PFSK-1 (cell line): ENCODE data around the gene PEAK1.

Experiments
- FOXP2 ChIP-seq: optimal IDR thresholded peaks from 2 replicates; pipeline ENCODE3; 2011; ENCODE audit warnings: borderline replicate concordance, control low read depth, inconsistent platforms; ENCODE audit not compliant: insufficient read depth; ENCODE audit errors: extremely low read length, extremely low read depth
- POLR2AphosphoS5 ChIP-seq: IDR thresholded peaks from 2 replicates; pipeline ENCODE4 v1.6.1; 2012; ENCODE audit warnings: low read depth, mild to moderate bottlenecking, control low read depth, low read length, moderate library complexity
- REST ChIP-seq, 2 experiments: IDR thresholded peaks; 2 replicates each; pipeline versions ENCODE4 v1.6.1 to v1.8.0; 2011 to 2012; ENCODE audit warnings: low read depth in 2 of 2, low read length in 2 of 2, control low read depth in 1 of 2, inconsistent platforms in 1 of 2, mild to moderate bottlenecking in 1 of 2, moderate library complexity in 1 of 2; ENCODE audit not compliant: insufficient read depth in 1 of 2
- SIN3A ChIP-seq: IDR thresholded peaks from 2 replicates; pipeline ENCODE4 v1.6.1; 2012; ENCODE audit warnings: mild to moderate bottlenecking, low read length, moderate library complexity, borderline replicate concordance; ENCODE audit not compliant: insufficient read depth
- TAF1 ChIP-seq: IDR thresholded peaks from 2 replicates; pipeline ENCODE4 v1.6.1; 2012; ENCODE audit warnings: low read length, control low read depth, borderline replicate concordance; ENCODE audit not compliant: insufficient read depth

The PEAK1 gene

GRCh38 chr15:77415450-77416147 is 4.3 kb downstream of the PEAK1 start:
- TF ChIP-seq FOXP2 = no peak
- no peak for TF ChIP-seq POLR2AphosphoS5
- no peak for TF ChIP-seq SIN3A
- no peak for TF ChIP-seq TAF1
- no peak for TF ChIP-seq REST (IDR thresholded peaks at IDR 0.05; ENCODE audit: insufficient read depth in 1 of 2, low read depth in 2 of 2, low read length in 2 of 2)

GRCh38 chr15:77414789-77415442 is 5.0 kb downstream of the PEAK1 start:
- TF ChIP-seq TAF1 = no peak
- TF ChIP-seq REST (IDR thresholded peaks at IDR 0.05; ENCODE audit: insufficient read depth in 1 of 2, low read depth in 2 of 2, low read length in 2 of 2) = no peak
- TF ChIP-seq SIN3A = no peak
- no peak for TF ChIP-seq FOXP2
- no peak for TF ChIP-seq POLR2AphosphoS5

- no peak for TF ChIP-seq POLR2AphosphoS5
- TF ChIP-seq TAF1 = no peak
- no peak for TF ChIP-seq FOXP2
- TF ChIP-seq REST (IDR thresholded peaks at IDR 0.05; ENCODE audit: insufficient read depth in 1 of 2, low read depth in 2 of 2, low read length in 2 of 2) = no peak
- TF ChIP-seq SIN3A = no peak
Measured at GRCh38 chr15:77413699-77414349, 6.1 kb downstream of the PEAK1 start.

GRCh38 chr15:77412972-77413698 is 6.8 kb downstream of the PEAK1 start:
- TF ChIP-seq POLR2AphosphoS5 = no peak
- no peak for TF ChIP-seq SIN3A
- TF ChIP-seq FOXP2 = no peak
- TF ChIP-seq REST (IDR thresholded peaks at IDR 0.05; ENCODE audit: insufficient read depth in 1 of 2, low read depth in 2 of 2, low read length in 2 of 2) = no peak
- TF ChIP-seq TAF1 = no peak
